Immature natural killer cell (primary cell): ENCODE data around the gene ATXN3L. TPM values are rescaled to one million over a fixed set of nuclear protein-coding genes. Genes with fewer than 3 reads are reported as not detected.

ENCODE experiments used
- DNase-seq, 3 donors: peaks; one replicate each; pipeline ENCODE4 v3.0.0; 2022; ENCODE audit warnings: mixed read lengths in 1 of 3
- H3K27ac Mint-ChIP-seq, 6 donors: one replicate each; pipeline ENCODE4 v1.8.0; 2020; ENCODE audit warnings: mixed read lengths in 6 of 6, mild to moderate bottlenecking in 5 of 6, inconsistent platforms in 4 of 6, moderate library complexity in 3 of 6
- H3K27me3 Mint-ChIP-seq, 3 donors: one replicate each; pipeline ENCODE4 v1.8.0; 2020 to 2021; ENCODE audit warnings: low read depth in 3 of 3, mild to moderate bottlenecking in 3 of 3, mixed read lengths in 3 of 3, moderate library complexity in 3 of 3, inconsistent platforms in 1 of 3
- H3K36me3 Mint-ChIP-seq, 3 donors: one replicate each; pipeline ENCODE4 v1.8.0; 2020; ENCODE audit warnings: mixed read lengths in 3 of 3, inconsistent platforms in 2 of 3, mild to moderate bottlenecking in 2 of 3
- H3K4me1 Mint-ChIP-seq, 2 donors: one replicate each; pipeline ENCODE4 v1.8.0; 2020; ENCODE audit warnings: inconsistent platforms in 2 of 2, mild to moderate bottlenecking in 2 of 2, mixed read lengths in 2 of 2, moderate library complexity in 1 of 2
- H3K4me3 Mint-ChIP-seq, 5 donors: one replicate each; pipeline ENCODE4 v1.8.0; 2020; ENCODE audit warnings: mild to moderate bottlenecking in 5 of 5, mixed read lengths in 5 of 5, inconsistent platforms in 3 of 5, moderate library complexity in 3 of 5
- H3K9me3 Mint-ChIP-seq, 6 donors: one replicate each; pipeline ENCODE4 v1.8.0; 2020; ENCODE audit warnings: mild to moderate bottlenecking in 6 of 6, mixed read lengths in 6 of 6, inconsistent platforms in 4 of 6, moderate library complexity in 3 of 6
- polyA plus RNA-seq, 3 donors: library from polyadenylated mRNA; unstranded; fragments of 300-500 nt; fragmentation: Illumina TruSeq; gene quantifications; one replicate each; pipeline ENCODE4 v1.2.3, GENCODE V29; 2021

The ATXN3L gene
- polyA plus RNA-seq, 3 donors from 2014 or later: not detected

DNA sequence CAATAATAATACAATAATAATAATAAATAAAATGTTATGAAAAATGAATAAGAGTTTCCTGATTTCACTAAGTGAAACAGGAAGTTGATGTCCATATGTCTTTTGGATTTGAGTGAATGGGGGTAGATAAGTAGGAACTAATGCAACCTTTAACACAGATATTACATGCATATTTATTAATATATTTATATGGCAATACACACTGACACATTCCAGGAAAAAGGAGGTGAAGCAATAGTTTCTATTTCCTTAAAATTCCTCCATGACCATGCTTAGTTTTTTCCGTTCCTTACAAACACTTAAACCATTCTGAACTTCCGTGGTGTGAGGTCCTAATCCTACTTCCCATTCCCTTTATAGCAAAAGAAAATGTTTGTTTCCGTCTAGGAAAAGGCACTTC, 48.3 kb downstream of the ATXN3L start:
- Mint-ChIP-seq H3K27ac (no peak overlapping the region), H3K27me3 (peaks cover 0 to 7% (median 0%) of the 10 kb centered on the region in 3 donors), H3K36me3 (no peaks in the 10 kb centered on the region)

DNA sequence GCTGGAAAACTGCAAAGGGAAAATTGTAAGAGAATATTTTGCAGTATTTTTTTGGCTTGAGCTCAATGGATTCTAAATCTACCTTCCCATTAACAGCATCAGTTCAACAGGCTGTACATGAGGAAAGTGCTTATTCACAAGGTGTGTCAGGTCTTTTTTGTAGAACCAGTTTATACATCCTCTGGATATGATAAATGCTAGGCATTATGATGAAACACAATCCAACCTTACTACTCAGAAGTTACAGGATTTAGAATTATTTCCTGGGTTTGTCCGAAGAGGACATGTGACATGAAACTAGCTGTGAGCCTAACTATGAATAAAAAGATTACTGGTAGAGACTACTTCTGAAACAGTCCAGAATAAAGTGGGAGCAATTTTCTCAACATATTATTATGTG, 49.5 kb downstream of the ATXN3L start:
- no peak overlapping the region for H3K4me3 Mint-ChIP-seq
- peaks cover 0 to 7% (median 0%) of the 10 kb centered on the region in 3 donors for H3K27me3 Mint-ChIP-seq
- DNase-seq: no peak
- H3K9me3 Mint-ChIP-seq: no peaks in the 10 kb centered on the region
- H3K4me1 Mint-ChIP-seq: no peaks in the 10 kb centered on the region
- no peaks in the 10 kb centered on the region for H3K36me3 Mint-ChIP-seq
- H3K27ac Mint-ChIP-seq: no peak overlapping the region

More for the DNA sequence above, 48.3 kb downstream of the ATXN3L start:
- Mint-ChIP-seq H3K4me3 (no peak overlapping the region), H3K9me3 (no peaks in the 10 kb centered on the region), H3K4me1 (no peaks in the 10 kb centered on the region)
- DNase-seq: no peak

DNA sequence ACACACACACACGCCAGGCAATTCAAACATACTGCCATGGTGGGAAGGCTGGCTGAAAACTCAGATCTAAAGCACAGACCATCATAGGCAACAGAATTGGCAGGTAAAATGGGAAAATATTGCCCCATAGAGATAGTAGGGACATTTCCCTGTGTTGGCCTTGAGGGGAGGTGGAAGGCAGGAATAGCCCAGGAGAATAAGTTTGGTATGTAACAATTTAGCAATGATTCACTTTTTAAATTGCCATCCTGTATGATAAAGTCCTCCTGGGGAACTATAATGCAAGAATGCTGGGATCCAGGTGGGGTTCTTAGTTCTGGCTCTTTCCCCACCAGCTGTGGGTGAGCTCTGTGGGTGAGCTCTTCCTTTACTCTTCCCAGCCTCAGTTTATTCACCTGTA, 51.0 kb downstream of the ATXN3L start:
- Mint-ChIP-seq H3K27ac (no peak overlapping the region), H3K27me3 (peaks cover 0 to 10% (median 0%) of the 10 kb centered on the region in 3 donors), H3K4me3 (no peak overlapping the region), H3K9me3 (no peaks in the 10 kb centered on the region), H3K36me3 (no peaks in the 10 kb centered on the region), H3K4me1 (no peaks in the 10 kb centered on the region)
- DNase-seq: no peak

Other genes with a start within 250 kb of the ATXN3L start
- gene EGFL6, start 249.5 kb upstream of the ATXN3L start, polyA plus RNA-seq: not detected